SK-N-SH (cell line): Measurements from ENCODE around the gene CRTC2.

ENCODE experiments used
- CTCF ChIP-seq: fragments of 200-600 bp; sonication (generic); IDR thresholded peaks from 2 replicates; pipeline ENCODE4 v1.6.1; 2017; ENCODE audit warnings: antibody characterized with exemption, mild to moderate bottlenecking, moderate library complexity
- EP300 ChIP-seq, 2 experiments: IDR thresholded peaks; 2 replicates each; pipeline versions ENCODE4 v1.4.0 to v1.6.1; 2012; ENCODE audit warnings: borderline replicate concordance in 1 of 2, low read depth in 1 of 2, low read length in 1 of 2
- EZH2phosphoT487 ChIP-seq: fragments of 200-600 bp; sonication (generic); IDR thresholded peaks from 2 replicates; pipeline ENCODE4 v1.6.1; 2017; ENCODE audit warnings: low read depth, mixed run types, mild to moderate bottlenecking, antibody characterized with exemption, moderate library complexity, borderline replicate concordance
- PBX3 ChIP-seq: IDR thresholded peaks from 2 replicates; pipeline ENCODE4; 2012
- RCOR1 ChIP-seq: fragments of 150-350 bp; IDR thresholded peaks from 2 replicates; pipeline ENCODE4 v1.6.1; 2017; ENCODE audit warnings: antibody characterized with exemption, low read length
- REST ChIP-seq: IDR thresholded peaks from 2 replicates; pipeline ENCODE4 v1.6.1; 2012; ENCODE audit warnings: mild to moderate bottlenecking, low read depth, low read length, moderate library complexity
- TCF12 ChIP-seq: IDR thresholded peaks from 2 replicates; pipeline ENCODE4 v1.4.0; 2012
- TEAD4 ChIP-seq: IDR thresholded peaks from 2 replicates; pipeline ENCODE4 v1.4.0; 2012; ENCODE audit warnings: mild to moderate bottlenecking, borderline replicate concordance; ENCODE audit not compliant: insufficient read depth

- TF ChIP-seq EP300 (IDR thresholded peaks at IDR 0.05; ENCODE audit: borderline replicate concordance in 1 of 2, low read depth in 1 of 2, low read length in 1 of 2) = no peak
- TF ChIP-seq TEAD4 = no peak
- TF ChIP-seq RCOR1 = no peak
- no peak for TF ChIP-seq PBX3
- TF ChIP-seq CTCF = no peak
- TF ChIP-seq EZH2phosphoT487 = no peak
- TF ChIP-seq REST = no peak
- no peak for TF ChIP-seq TCF12
Measured at GRCh38 chr1:153954826-153955225, 3.6 kb downstream of the CRTC2 start.
